Retinal pigment epithelial cell (primary cell): ENCODE results near the gene NFATC2.

ENCODE experiments used
- DNase-seq: peaks from one replicate; pipeline ENCODE4 v3.0.0-alpha.2; 2010; ENCODE audit warnings: low read depth
- H3K4me3 ChIP-seq: 2 replicates; pipeline ENCODE4 v1.5.1; 2011; ENCODE audit warnings: mild to moderate bottlenecking, low read length, control low read depth, moderate library complexity
- CTCF ChIP-seq: conservative IDR thresholded peaks from 2 replicates; pipeline ENCODE4 v1.5.1; 2011; ENCODE audit warnings: low read depth, low read length, control low read depth, inconsistent platforms

The NFATC2 gene

GRCh38 chr20:51508780-51509179 lies 33.7 kb downstream of the NFATC2 start:
- no peak overlapping the region for H3K4me3 ChIP-seq
- DNase-seq: no peak
- TF ChIP-seq CTCF: no peak

DNA sequence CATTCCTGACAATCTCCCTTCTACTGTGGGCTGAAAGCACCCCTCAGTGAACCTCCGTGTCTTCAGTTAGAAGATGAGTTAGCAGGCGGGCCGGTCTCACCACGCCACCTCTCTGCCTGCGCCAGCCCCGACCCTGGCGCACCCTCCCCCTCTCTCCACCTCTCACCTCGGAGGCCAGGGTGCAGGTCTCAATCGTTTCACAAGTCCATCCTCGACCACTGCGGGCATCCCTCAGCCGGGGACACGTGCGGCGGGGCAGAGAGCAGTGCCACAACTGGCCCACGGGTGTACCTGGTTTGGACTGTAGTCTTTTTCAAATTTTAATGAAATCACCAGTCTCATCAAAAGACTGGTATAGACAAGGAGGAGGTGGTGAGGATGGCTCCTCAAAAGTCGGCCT lies 34.4 kb downstream of the NFATC2 start:
- no peak for DNase-seq
- no peak for TF ChIP-seq CTCF
- no peak overlapping the region for H3K4me3 ChIP-seq

DNA sequence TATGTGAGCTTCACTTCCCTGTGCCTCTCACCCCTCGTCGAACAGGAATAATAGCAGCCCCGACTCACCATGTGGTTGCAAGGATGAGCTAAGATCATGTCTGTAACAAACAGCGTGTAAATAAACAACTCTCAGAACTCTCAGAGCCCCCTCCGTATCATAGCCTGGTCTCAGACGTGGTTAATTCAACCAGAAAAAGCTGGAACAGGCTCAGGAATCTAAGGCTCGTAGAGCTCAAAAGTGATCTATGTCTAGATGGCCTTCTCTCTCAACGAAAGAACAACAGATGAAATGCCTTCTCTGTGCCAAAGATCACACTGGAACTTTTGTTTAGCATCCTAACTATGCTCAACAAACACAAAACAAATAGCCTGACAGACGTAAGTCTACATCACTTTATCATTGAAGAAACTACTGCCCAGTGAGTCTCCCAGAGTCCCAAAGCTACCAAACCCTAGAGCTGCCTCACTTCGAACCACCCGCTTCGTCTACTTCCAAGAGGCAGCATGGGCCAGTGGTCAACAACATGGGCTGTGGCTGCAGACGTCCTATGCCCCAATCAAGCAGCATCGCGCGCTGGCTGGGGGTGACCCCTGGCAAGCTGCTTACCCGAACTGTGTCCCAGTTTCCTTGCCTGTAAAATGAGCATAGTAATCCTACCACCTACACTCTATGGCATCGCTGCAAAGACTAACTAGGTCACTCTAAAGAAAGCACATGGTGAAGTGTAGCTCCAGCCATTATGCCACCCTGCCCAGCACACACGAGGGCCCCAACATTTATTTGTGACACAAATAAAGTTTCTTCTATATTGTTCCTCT lies 35.1 kb downstream of the NFATC2 start:
- DNase-seq: no peak
- TF ChIP-seq CTCF: no peak
- H3K4me3 ChIP-seq: no peak overlapping the region

DNA sequence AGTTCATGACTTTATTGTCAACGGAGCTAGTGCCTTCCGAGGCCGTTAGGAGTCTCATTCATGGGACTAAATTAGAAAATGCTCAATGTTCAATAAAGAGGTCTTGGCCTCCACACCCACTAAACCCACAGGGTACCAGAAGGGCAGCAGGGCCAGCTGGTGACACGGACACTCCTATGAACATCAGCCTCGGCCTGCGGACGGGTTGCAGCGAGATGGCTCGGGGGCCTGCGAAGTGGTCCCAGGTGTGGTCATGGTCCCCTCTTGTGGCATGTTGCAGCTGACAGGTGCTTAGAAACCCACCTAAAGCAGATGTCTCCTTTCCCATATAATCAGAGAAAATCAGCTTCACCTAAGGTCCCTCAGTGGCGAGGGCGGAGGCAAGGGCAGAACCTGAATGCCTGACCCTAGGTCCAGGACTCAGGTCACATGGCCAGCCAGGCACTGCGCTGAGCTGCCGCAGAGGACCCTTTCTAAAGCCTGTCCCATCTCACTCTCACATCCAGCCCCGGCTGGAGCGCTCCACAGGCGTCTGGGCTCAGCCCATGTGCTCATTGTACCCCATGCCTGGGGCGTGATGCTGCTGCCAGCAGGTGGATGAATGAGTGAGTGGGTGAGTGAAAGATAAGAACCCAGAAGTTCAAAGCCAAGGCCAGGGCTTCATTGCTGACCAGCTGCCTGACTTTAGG lies 35.8 kb downstream of the NFATC2 start:
- DNase-seq: no peak
- no peak for TF ChIP-seq CTCF
- H3K4me3 ChIP-seq: no peak overlapping the region

GRCh38 chr20:51505566-51505965 lies 37.0 kb downstream of the NFATC2 start:
- TF ChIP-seq CTCF: no peak
- no peak for DNase-seq
- H3K4me3 ChIP-seq: no peak overlapping the region

- no peak overlapping the region for H3K4me3 ChIP-seq
- no peak for TF ChIP-seq CTCF
- no peak for DNase-seq
Measured at GRCh38 chr20:51503376-51503775, 39.1 kb downstream of the NFATC2 start.

GRCh38 chr20:51500936-51501335 lies 41.6 kb downstream of the NFATC2 start:
- DNase-seq: no peak
- no peak overlapping the region for H3K4me3 ChIP-seq
- TF ChIP-seq CTCF: no peak
